PC-9 (cell line): ENCODE measurements around the gene EIF2AK2. TPM values are rescaled to one million over a fixed set of nuclear protein-coding genes. Genes with fewer than 3 reads are reported as not detected.
"Not testable (repeated sequence)": the region's sequence is repeated elsewhere in the genome, so short reads cannot be mapped to it uniquely, and the experiment has no call there.

Experiments
- Bru-seq: library from RNA; stranded (reverse); fragments of 400-500 nt; gene quantifications from one replicate; lab custom pipeline; 2021; lab: Mats Ljungman, UMichigan
- BruChase-seq, 2 experiments: library from RNA; stranded (reverse); fragments of 400-500 nt; gene quantifications; one replicate each; lab custom pipeline; 2021; lab: Mats Ljungman, UMichigan
- BruUV-seq: library from RNA; stranded (reverse); fragments of 400-500 nt; replicated peaks from 2 replicates; lab custom pipeline; 2021; lab: Mats Ljungman, UMichigan
- CTCF ChIA-PET: fragments of 300-600 bp; sonication (Branson Sonifier 250); formaldehyde crosslinking; loops from one replicate; lab custom pipeline; 2022; ENCODE audit warnings: antibody characterized with exemption; lab: Charles Lee
- POLR2A ChIA-PET: fragments of 300-600 bp; sonication (Branson Sonifier 250); formaldehyde crosslinking; loops from one replicate; lab custom pipeline; 2022; ENCODE audit warnings: antibody characterized with exemption; ENCODE audit not compliant: unreplicated experiment; lab: Charles Lee
- DNase-seq, 2 experiments: peaks; one replicate each; pipeline versions ENCODE4 v3.0.0 to v3.0.0-alpha.2; 2015 to 2022; ENCODE audit warnings: mixed read lengths in 1 of 2
- H2AFZ ChIP-seq: fragments of 200-600 bp; sonication (generic); 2 replicates; pipeline ENCODE4 v1.8.1; 2017; ENCODE audit warnings: antibody characterized with exemption
- H3F3A ChIP-seq: fragments of 200-600 bp; sonication (generic); 2 replicates; pipeline ENCODE4 v1.8.1; 2017; ENCODE audit warnings: antibody characterized with exemption, mild to moderate bottlenecking, low read depth; ENCODE audit not compliant: insufficient read depth
- H3K27ac ChIP-seq: fragments of 200-600 bp; sonication (generic); 2 replicates; pipeline ENCODE4 v1.6.1; 2016; ENCODE audit warnings: mixed run types
- H3K27me3 ChIP-seq: fragments of 200-600 bp; sonication (generic); 2 replicates; pipeline ENCODE4 v1.6.1; 2016; ENCODE audit warnings: low read depth, mixed run types; ENCODE audit not compliant: insufficient read depth
- H3K36me3 ChIP-seq: fragments of 200-600 bp; sonication (generic); 2 replicates; pipeline ENCODE4 v1.6.1; 2016; ENCODE audit warnings: low read depth, mixed run types
- H3K4me1 ChIP-seq: fragments of 200-600 bp; sonication (generic); replicated peaks from 2 replicates; pipeline ENCODE4 v1.6.1; 2016; ENCODE audit warnings: mixed run types; ENCODE audit not compliant: insufficient read depth
- H3K4me2 ChIP-seq: fragments of 200-600 bp; sonication (generic); 2 replicates; pipeline ENCODE4 v1.6.1; 2017; ENCODE audit warnings: mixed run types
- H3K4me3 ChIP-seq: fragments of 200-600 bp; sonication (generic); 2 replicates; pipeline ENCODE4 v1.6.1; 2016; ENCODE audit warnings: mixed run types
- H3K79me2 ChIP-seq: fragments of 200-600 bp; sonication (generic); 2 replicates; pipeline ENCODE4 v1.6.1; 2017; ENCODE audit warnings: low read depth, mixed run types
- H3K9me2 ChIP-seq: fragments of 200-600 bp; sonication (generic); 2 replicates; pipeline ENCODE4 v1.8.1; 2017; ENCODE audit warnings: mild to moderate bottlenecking; ENCODE audit not compliant: insufficient read depth
- H3K9me3 ChIP-seq: fragments of 200-600 bp; sonication (generic); 2 replicates; pipeline ENCODE4 v1.8.1; 2016; ENCODE audit warnings: low read depth; ENCODE audit not compliant: insufficient read depth
- H4K20me1 ChIP-seq: fragments of 200-600 bp; sonication (generic); 2 replicates; pipeline ENCODE4 v1.8.1; 2017; ENCODE audit not compliant: insufficient read depth
- EZH2 ChIP-seq: fragments of 200-600 bp; sonication (generic); IDR thresholded peaks from 2 replicates; pipeline ENCODE4 v1.8.0; 2017; ENCODE audit warnings: antibody characterized with exemption, low read depth
- intact Hi-C: fragments of 100-400 bp; cut with micrococcal nuclease; formaldehyde crosslinking; loops from one replicate; pipeline ENCODE4 v1.10.0; 2022; ENCODE audit not compliant: unreplicated experiment
- long read RNA-seq: library from polyadenylated mRNA; stranded (forward); transcript quantifications from one replicate; pipeline ENCODE4 v2.0.0, GENCODE V29; 2022
- total RNA-seq: library from RNA; stranded (reverse); gene quantifications from 2 replicates; pipeline ENCODE4 v1.2.3, GENCODE V29; 2021
- TF ChIP-seq, protein P1 (sequence below): fragments of 200-600 bp; sonication (generic); conservative IDR thresholded peaks from 2 replicates; pipeline ENCODE4 v1.6.1; 2017; ENCODE audit warnings: mixed run types, antibody characterized with exemption, mild to moderate bottlenecking, moderate library complexity

Gene EIF2AK2
- total RNA-seq = 39.8 and 61.2 TPM in 2 replicates
- percentile 86 among the genes with signal in this experiment for Bru-seq, nascent RNA
- percentile 90 among the genes with signal in this experiment for BruChase-seq, experiment 1, labeled RNA remaining after a 2-hour chase
- percentile 94 among the genes with signal in this experiment for BruChase-seq, experiment 2, labeled RNA remaining after a 6-hour chase
- long read RNA-seq, full-length matches to known transcripts = 13 of 47 reads
- long read RNA-seq, partial matches to known transcripts = 8 of 47 reads
- long read RNA-seq, other reads (novel, unspliced or antisense) = 26 of 47 reads

DNA sequence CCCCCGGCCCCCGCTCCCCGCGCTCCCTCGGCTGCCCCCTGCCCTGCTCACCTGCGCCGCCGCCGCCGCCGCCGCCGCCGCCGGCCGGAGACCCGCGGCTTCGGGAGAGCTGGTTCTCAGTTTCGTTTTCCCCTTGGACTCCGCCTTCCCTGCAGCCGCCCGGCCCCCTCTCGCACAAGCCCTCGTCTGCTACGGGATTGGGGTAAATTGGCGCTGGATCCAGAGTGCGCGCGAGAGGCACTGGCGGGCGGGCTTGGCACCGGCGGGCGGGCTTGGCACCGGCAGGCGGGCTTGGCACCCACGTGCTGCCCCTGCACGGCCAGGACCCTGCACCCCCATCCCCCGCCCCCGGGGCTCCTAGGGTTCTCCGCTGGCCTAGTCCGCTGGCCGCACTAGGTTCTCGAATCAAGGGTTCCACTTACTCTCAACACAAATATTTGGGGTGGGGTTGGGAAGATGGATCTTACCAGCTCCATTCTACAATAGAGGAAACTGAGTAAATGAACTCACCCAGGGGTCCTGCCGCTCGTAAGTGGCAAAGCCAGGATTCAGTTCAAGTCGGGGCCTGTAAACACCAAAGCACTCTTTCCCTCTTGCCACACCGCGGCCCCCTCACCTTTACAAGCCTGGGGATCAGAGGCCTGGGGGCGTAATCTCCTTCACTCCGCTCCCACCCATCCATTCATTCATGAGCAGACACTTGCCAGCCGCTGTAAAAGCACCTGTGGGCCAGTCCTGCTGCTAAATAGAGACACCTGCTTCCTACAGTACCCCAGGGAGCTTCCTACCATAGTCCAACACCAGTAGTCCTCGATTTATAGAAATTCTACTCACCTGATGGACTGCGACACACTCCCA, at the start of gene EIF2AK2:
Gene EIF2AK2, minus strand, starts transcription at position 124 of the 858 bp plus-strand sequence. CDS start 9,174 bp downstream, outside the sequence.
- no peaks in the 10 kb centered on the region for H3K27me3 ChIP-seq
- BruUV-seq = TSS peak; percentile 89
- no peaks in the 10 kb centered on the region for H3K9me2 ChIP-seq
- intact Hi-C loops = loop anchor here (2.0 to 5.0 kb wide), 2 partner anchors 40 to 75 kb away; partner anchors contain the start of genes CEBPZ, CEBPZOS and NDUFAF7
- no peaks in the 10 kb centered on the region for H4K20me1 ChIP-seq
- H2AFZ ChIP-seq = peak within 1 kb of the TSS; percentile 97
- ChIA-PET CTCF (no interaction called here), POLR2A (interaction anchor here (0.6 to 0.7 kb wide), 9 partner anchors 10 to 1536 kb away, joined by 3 to 16 read pairs (median 4); no protein-coding TSS in a partner anchor)
- peak within 1 kb of the TSS; percentile 84 for H3K4me2 ChIP-seq
- H3K79me2 ChIP-seq = peaks cover 46% of the 10 kb centered on the region
- peak within 1 kb of the TSS; percentile 95 for H3K4me3 ChIP-seq
- peaks cover 21% of the 10 kb centered on the region for H3K4me1 ChIP-seq
- DNase-seq = peak; percentile 77 to 85
- TF ChIP-seq EZH2 = no peak
- peak within 1 kb of the TSS; percentile 74 for H3K27ac ChIP-seq
- peaks cover 21% of the 10 kb centered on the region for H3F3A ChIP-seq
- H3K36me3 ChIP-seq = peaks cover 10% of the 10 kb centered on the region; the same call in 1 of the 2 replicates
- peaks cover 9% of the 10 kb centered on the region; the same call in 1 of the 2 replicates for H3K9me3 ChIP-seq

DNA sequence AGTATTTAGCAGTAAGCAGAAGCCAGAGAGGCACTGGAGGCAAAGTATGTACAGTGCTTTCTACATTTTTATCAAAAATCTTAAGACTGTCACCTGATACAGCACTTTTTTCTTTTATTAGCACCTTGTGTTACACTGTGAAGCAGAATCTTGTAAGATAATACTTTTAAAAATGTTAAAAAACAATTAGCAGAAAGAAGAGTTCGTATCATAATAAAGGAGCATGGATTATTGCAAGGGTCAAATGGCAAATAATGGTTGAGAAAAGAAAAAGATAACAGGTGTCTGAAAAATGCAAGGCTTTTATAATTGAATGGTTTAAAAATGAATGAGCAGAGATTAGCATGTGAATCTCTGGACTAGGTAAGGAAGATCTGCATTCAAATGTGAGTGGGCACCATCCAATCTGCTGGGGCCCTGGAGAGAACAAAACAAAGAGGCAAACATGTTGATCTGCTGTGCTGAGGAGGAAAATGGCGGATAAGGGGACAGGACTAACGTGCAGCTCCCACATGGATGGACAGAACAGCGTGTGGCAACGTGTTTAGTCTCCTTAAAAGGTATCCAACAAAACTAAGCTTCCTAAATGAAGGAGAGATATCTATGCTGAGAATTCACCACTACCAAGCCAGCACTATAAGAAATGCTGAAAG, 49.0 kb upstream of the EIF2AK2 start:
- no peaks in the 10 kb centered on the region for H3K9me2 ChIP-seq
- H2AFZ ChIP-seq = no peak overlapping the region
- H3K4me2 ChIP-seq = no peak overlapping the region
- peaks cover 37% of the 10 kb centered on the region for H3K79me2 ChIP-seq
- no peaks in the 10 kb centered on the region for H3K27me3 ChIP-seq
- TF ChIP-seq, protein P1, sequence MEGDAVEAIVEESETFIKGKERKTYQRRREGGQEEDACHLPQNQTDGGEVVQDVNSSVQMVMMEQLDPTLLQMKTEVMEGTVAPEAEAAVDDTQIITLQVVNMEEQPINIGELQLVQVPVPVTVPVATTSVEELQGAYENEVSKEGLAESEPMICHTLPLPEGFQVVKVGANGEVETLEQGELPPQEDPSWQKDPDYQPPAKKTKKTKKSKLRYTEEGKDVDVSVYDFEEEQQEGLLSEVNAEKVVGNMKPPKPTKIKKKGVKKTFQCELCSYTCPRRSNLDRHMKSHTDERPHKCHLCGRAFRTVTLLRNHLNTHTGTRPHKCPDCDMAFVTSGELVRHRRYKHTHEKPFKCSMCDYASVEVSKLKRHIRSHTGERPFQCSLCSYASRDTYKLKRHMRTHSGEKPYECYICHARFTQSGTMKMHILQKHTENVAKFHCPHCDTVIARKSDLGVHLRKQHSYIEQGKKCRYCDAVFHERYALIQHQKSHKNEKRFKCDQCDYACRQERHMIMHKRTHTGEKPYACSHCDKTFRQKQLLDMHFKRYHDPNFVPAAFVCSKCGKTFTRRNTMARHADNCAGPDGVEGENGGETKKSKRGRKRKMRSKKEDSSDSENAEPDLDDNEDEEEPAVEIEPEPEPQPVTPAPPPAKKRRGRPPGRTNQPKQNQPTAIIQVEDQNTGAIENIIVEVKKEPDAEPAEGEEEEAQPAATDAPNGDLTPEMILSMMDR = no peak
- no peak for TF ChIP-seq EZH2
- H3K27ac ChIP-seq = no peak overlapping the region
- no TSS peak for BruUV-seq
- intact Hi-C loops = no loop called here
- no peak for DNase-seq
- 0 out of 2 replicates have a peak, but pooled peaks cover 4% of the 10 kb centered on the region for H4K20me1 ChIP-seq
- H3F3A ChIP-seq = peaks cover 24% of the 10 kb centered on the region; the same call in 1 of the 2 replicates
- ChIA-PET CTCF (no interaction called here), POLR2A (no interaction called here)
- peaks cover 54% of the 10 kb centered on the region for H3K9me3 ChIP-seq
- no peaks in the 10 kb centered on the region for H3K4me1 ChIP-seq
- peaks cover 90% of the 10 kb centered on the region for H3K36me3 ChIP-seq
- H3K4me3 ChIP-seq = no peak overlapping the region

DNA sequence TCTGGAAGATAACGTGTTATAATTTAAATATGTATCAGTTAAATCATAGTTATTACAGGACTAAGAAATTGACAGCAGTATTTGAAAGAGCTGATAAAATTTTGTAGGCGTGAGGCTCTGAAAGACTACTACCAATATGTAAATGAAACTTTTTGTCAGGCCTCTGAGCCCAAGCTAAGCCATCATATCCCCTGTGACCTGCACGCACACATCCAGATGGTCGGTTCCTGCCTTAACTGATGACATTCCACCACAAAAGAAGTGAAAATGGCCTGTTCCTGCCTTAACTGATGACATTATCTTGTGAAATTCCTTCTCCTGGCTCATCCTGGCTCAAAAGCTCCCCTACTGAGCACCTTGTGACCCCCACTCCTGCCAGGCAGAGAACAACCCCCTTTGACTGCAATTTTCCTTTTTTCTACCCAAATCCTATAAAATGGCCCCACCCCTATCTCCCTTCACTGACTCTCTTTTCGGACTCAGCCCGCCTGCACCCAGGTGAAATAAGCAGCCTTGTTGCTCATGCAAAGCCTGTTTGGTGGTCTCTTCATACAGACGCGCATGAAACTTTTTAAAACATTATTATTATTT, 48.4 kb upstream of the EIF2AK2 start:
- Histone ChIP-seq H3K36me3 (peaks cover 89% of the 10 kb centered on the region), H3K9me3 (peaks cover 52% of the 10 kb centered on the region), H3K79me2 (peaks cover 37% of the 10 kb centered on the region), H3F3A (peaks cover 28% of the 10 kb centered on the region; the same call in 1 of the 2 replicates)
- POLR2A ChIA-PET, intact Hi-C loops, H4K20me1 ChIP-seq, H3K4me1 ChIP-seq, H3K4me2 ChIP-seq, H3K27ac ChIP-seq, H3K9me2 ChIP-seq, H3K27me3 ChIP-seq, H3K4me3 ChIP-seq, BruUV-seq, DNase-seq, H2AFZ ChIP-seq, CTCF ChIA-PET: not testable (repeated sequence)
